Panc1 (cell line): Measurements from ENCODE around the gene REXO4. TPM values are rescaled to one million over a fixed set of nuclear protein-coding genes. Genes with fewer than 3 reads are reported as not detected.

Experiments used
- ATAC-seq: fragments of 200-7000 bp; cut with Tn5 transposase; 2 replicates; pipeline ENCODE4 v1.9.1; 2020; ENCODE audit warnings: mild to moderate bottlenecking, moderate library complexity
- BruUV-seq: library from RNA; stranded (reverse); fragments of 400-500 nt; replicated peaks from 2 replicates; lab custom pipeline; 2021; lab: Mats Ljungman, UMichigan
- CTCF ChIA-PET: fragments of 300-600 bp; sonication (Branson Sonifier 250); formaldehyde crosslinking; loops from one replicate; lab custom pipeline; 2022; ENCODE audit warnings: antibody characterized with exemption; lab: Charles Lee
- POLR2A ChIA-PET: fragments of 300-600 bp; sonication (Branson Sonifier 250); formaldehyde crosslinking; loops from one replicate; lab custom pipeline; 2022; ENCODE audit warnings: antibody characterized with exemption; lab: Charles Lee
- DNase-seq: peaks from one replicate; pipeline ENCODE4 v3.0.0-alpha.2; 2010; ENCODE audit warnings: low read depth, low spot score
- H3K27ac ChIP-seq: 2 replicates; pipeline ENCODE4 v1.5.1; 2011; ENCODE audit warnings: mild to moderate bottlenecking, low read length, inconsistent platforms
- H3K27me3 ChIP-seq: fragments of 200-500 bp; sonication (Bioruptor generic); 2 replicates; pipeline ENCODE4 v1.6.0; 2014; ENCODE audit warnings: low read length, inconsistent platforms; ENCODE audit not compliant: control insufficient read depth, insufficient read depth
- H3K36me3 ChIP-seq: fragments of 200-500 bp; sonication (Bioruptor generic); 2 replicates; pipeline ENCODE4 v1.5.1; 2014; ENCODE audit warnings: inconsistent platforms, mild to moderate bottlenecking, low read length, moderate library complexity; ENCODE audit not compliant: control insufficient read depth, insufficient read depth
- H3K4me1 ChIP-seq: 2 replicates; pipeline ENCODE4 v1.5.1; 2011; ENCODE audit warnings: inconsistent platforms, mild to moderate bottlenecking, low read length, moderate library complexity; ENCODE audit not compliant: control insufficient read depth, insufficient read depth
- H3K4me3 ChIP-seq, 2 experiments: 2 replicates each; pipeline ENCODE4 v1.5.1; 2011 to 2012; ENCODE audit warnings: low read depth in 2 of 2, low read length in 2 of 2, mild to moderate bottlenecking in 2 of 2, inconsistent platforms in 1 of 2, moderate library complexity in 1 of 2
- H3K9me3 ChIP-seq: fragments of 200-500 bp; sonication (Bioruptor generic); 2 replicates; pipeline ENCODE4 v1.5.1; 2014; ENCODE audit warnings: low read depth, mild to moderate bottlenecking, inconsistent platforms, low read length, moderate library complexity; ENCODE audit not compliant: control insufficient read depth, insufficient read depth
- POLR2AphosphoS5 ChIP-seq: IDR thresholded peaks from 2 replicates; pipeline ENCODE4 v1.6.1; 2012; ENCODE audit warnings: mild to moderate bottlenecking, low read depth, low read length, moderate library complexity
- SIN3A ChIP-seq: IDR thresholded peaks from 2 replicates; pipeline ENCODE4 v1.6.1; 2012; ENCODE audit warnings: low read depth, mild to moderate bottlenecking, low read length, moderate library complexity, borderline replicate concordance; ENCODE audit not compliant: insufficient read depth
- TCF7L2 ChIP-seq: IDR thresholded peaks from 2 replicates; pipeline ENCODE4 v1.6.1; 2011; ENCODE audit warnings: mild to moderate bottlenecking, low read depth, low read length, inconsistent platforms
- in situ Hi-C: cut with HindIII; loops from 2 replicates; pipeline ENCODE4 v1.10.0; 2016; ENCODE audit warnings: low sequenced_read_pairs, low pct_unique_long_range_greater_than_20kb
- intact Hi-C: fragments of 100-400 bp; cut with micrococcal nuclease; formaldehyde crosslinking; loops from one replicate; pipeline ENCODE4 v1.10.0; 2022; ENCODE audit not compliant: unreplicated experiment
- total RNA-seq: library from RNA; stranded (reverse); gene quantifications from one replicate; pipeline ENCODE4 v1.2.1, GENCODE V29; 2021; ENCODE audit not compliant: unreplicated experiment
- TF ChIP-seq, protein P1 (sequence below), 2 experiments: IDR thresholded peaks; 2 replicates each; pipeline ENCODE4 v1.6.1; 2011 to 2012; ENCODE audit warnings: low read depth in 2 of 2, control low read depth in 1 of 2, low read length in 1 of 2, mild to moderate bottlenecking in 1 of 2, moderate library complexity in 1 of 2; ENCODE audit not compliant: insufficient read depth in 1 of 2
- TF ChIP-seq, protein P2 (sequence below): fragments of 450-650 bp; IDR thresholded peaks from 2 replicates; pipeline ENCODE4 v1.5.1; 2017; ENCODE audit warnings: mild to moderate bottlenecking

Gene REXO4
- total RNA-seq, 1 experiment from 2014 or later, result 19.9 TPM

DNA sequence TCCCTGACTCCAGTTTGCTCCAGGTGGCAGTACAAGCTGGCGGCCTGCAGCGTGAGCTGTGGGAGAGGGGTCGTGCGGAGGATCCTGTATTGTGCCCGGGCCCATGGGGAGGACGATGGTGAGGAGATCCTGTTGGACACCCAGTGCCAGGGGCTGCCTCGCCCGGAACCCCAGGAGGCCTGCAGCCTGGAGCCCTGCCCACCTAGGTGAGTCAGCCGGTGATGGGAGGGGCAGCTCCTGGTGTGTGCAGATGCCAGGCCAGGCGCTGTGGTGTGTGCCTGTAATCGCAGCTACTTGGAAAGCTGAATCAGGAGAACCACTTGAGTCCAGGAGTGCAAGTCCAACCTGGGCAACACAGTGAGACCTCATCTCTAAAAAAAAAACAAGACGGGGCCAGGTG is 31.9 kb upstream of the REXO4 start:
- ATAC-seq (no peak), DNase-seq (no peak)
- Histone ChIP-seq H3K4me3 (no peak overlapping the region), H3K9me3 (no peaks in the 10 kb centered on the region), H3K4me1 (no peaks in the 10 kb centered on the region; the same call in 1 of the 2 replicates), H3K36me3 (no peaks in the 10 kb centered on the region), H3K27ac (no peak overlapping the region), H3K27me3 (no peaks in the 10 kb centered on the region)
- POLR2A ChIA-PET, result no interaction called here
- in situ Hi-C loops, result no loop called here
- intact Hi-C loops, result no loop called here
- no TSS peak for BruUV-seq
- TF ChIP-seq, protein P1, sequence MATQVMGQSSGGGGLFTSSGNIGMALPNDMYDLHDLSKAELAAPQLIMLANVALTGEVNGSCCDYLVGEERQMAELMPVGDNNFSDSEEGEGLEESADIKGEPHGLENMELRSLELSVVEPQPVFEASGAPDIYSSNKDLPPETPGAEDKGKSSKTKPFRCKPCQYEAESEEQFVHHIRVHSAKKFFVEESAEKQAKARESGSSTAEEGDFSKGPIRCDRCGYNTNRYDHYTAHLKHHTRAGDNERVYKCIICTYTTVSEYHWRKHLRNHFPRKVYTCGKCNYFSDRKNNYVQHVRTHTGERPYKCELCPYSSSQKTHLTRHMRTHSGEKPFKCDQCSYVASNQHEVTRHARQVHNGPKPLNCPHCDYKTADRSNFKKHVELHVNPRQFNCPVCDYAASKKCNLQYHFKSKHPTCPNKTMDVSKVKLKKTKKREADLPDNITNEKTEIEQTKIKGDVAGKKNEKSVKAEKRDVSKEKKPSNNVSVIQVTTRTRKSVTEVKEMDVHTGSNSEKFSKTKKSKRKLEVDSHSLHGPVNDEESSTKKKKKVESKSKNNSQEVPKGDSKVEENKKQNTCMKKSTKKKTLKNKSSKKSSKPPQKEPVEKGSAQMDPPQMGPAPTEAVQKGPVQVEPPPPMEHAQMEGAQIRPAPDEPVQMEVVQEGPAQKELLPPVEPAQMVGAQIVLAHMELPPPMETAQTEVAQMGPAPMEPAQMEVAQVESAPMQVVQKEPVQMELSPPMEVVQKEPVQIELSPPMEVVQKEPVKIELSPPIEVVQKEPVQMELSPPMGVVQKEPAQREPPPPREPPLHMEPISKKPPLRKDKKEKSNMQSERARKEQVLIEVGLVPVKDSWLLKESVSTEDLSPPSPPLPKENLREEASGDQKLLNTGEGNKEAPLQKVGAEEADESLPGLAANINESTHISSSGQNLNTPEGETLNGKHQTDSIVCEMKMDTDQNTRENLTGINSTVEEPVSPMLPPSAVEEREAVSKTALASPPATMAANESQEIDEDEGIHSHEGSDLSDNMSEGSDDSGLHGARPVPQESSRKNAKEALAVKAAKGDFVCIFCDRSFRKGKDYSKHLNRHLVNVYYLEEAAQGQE (IDR thresholded peaks at IDR 0.05; ENCODE audit: insufficient read depth in 1 of 2, low read depth in 2 of 2, low read length in 1 of 2), result no peak
- TF ChIP-seq POLR2AphosphoS5 (no peak), SIN3A (no peak), TCF7L2 (no peak)
- TF ChIP-seq, protein P2, sequence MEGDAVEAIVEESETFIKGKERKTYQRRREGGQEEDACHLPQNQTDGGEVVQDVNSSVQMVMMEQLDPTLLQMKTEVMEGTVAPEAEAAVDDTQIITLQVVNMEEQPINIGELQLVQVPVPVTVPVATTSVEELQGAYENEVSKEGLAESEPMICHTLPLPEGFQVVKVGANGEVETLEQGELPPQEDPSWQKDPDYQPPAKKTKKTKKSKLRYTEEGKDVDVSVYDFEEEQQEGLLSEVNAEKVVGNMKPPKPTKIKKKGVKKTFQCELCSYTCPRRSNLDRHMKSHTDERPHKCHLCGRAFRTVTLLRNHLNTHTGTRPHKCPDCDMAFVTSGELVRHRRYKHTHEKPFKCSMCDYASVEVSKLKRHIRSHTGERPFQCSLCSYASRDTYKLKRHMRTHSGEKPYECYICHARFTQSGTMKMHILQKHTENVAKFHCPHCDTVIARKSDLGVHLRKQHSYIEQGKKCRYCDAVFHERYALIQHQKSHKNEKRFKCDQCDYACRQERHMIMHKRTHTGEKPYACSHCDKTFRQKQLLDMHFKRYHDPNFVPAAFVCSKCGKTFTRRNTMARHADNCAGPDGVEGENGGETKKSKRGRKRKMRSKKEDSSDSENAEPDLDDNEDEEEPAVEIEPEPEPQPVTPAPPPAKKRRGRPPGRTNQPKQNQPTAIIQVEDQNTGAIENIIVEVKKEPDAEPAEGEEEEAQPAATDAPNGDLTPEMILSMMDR, result no peak
- CTCF ChIA-PET, result interaction anchor here (0.6 kb wide), 1 partner anchor 275 kb away, joined by 3 read pairs; no protein-coding TSS in a partner anchor

DNA sequence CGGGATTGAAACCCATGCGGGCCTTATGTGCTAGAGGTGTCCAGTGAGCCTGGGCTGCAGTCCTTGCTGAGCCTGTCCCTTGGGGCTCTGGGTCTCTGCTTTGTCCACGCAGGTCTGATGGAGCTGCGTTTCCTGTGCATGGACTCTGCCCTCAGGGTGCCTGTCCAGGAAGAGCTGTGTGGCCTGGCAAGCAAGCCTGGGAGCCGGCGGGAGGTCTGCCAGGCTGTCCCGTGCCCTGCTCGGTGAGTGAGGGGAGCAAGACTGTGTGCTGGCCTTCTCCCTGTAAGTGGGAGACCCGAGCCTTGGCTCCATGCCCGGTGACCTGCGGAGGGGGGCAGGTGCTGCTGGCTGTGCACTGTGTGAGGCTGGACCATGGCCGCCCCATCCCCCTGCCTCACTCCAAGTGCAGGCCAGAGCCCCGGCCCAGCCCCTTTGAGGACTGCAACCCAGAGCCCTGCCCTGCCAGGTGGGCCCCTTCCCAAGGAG is 30.7 kb upstream of the REXO4 start:
- POLR2A ChIA-PET, result no interaction called here
- ATAC-seq (no peak), DNase-seq (no peak)
- Histone ChIP-seq H3K9me3 (no peaks in the 10 kb centered on the region), H3K4me1 (no peaks in the 10 kb centered on the region; the same call in 1 of the 2 replicates), H3K4me3 (no peak overlapping the region), H3K27me3 (no peaks in the 10 kb centered on the region), H3K27ac (no peak overlapping the region), H3K36me3 (no peaks in the 10 kb centered on the region)
- no TSS peak for BruUV-seq
- CTCF ChIA-PET, result no interaction called here
- no peak for TF ChIP-seq POLR2AphosphoS5
- no peak for TF ChIP-seq SIN3A
- TF ChIP-seq TCF7L2, result no peak
- in situ Hi-C loops (no loop called here), intact Hi-C loops (no loop called here)

DNA sequence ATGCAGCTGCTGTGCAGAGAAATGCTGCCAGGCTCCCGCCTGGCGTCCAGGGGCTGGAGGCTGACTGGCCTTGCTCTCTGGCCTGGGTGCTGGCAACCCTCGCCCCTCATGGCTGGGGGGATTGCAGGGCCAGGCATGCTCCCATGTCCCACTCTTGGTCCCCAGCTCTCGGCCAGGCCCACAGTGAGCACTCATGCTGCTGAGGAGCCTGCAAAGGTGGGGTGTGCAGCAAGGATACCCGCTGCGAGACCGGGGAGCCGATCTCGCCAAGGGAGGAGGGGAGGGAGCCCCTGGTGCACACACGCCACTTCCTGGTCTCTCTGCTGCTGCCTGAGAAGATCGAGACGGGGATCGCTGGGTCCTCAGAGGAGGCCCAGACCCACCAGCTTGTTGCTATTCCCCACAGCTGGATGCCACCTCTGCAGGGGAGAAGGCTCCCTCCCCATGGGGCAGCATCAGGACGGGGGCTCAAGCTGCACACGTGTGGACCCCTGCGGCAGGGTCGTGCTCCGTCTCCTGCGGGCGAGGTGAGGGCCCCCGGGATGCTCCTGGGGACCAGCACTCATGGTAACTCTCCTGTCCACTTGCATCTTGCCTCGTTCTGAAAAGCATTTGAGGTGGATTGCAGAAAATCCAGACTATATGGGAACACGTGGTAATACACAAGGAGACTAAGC is 27.6 kb upstream of the REXO4 start:
- ATAC-seq (no peak), DNase-seq (no peak)
- Histone ChIP-seq H3K4me3 (no peak overlapping the region), H3K27ac (no peak overlapping the region), H3K36me3 (no peaks in the 10 kb centered on the region), H3K9me3 (no peaks in the 10 kb centered on the region), H3K4me1 (no peaks in the 10 kb centered on the region; the same call in 1 of the 2 replicates), H3K27me3 (no peaks in the 10 kb centered on the region)
- intact Hi-C loops (no loop called here), in situ Hi-C loops (no loop called here)
- ChIA-PET CTCF (interaction anchor here (0.5 kb wide), 1 partner anchor 10 kb away, joined by 13 read pairs; no protein-coding TSS in a partner anchor), POLR2A (no interaction called here)
- TF ChIP-seq, protein P1 (IDR thresholded peaks at IDR 0.05; ENCODE audit: insufficient read depth in 1 of 2, low read depth in 2 of 2, low read length in 1 of 2), result no peak
- TF ChIP-seq TCF7L2, result no peak
- TF ChIP-seq, protein P2, result no peak
- TF ChIP-seq POLR2AphosphoS5, result no peak
- no peak for TF ChIP-seq SIN3A
- BruUV-seq, result no TSS peak
